HUES64 (cell line): ENCODE results near the gene MSX1.

Experiments used
- H3K27ac ChIP-seq: 2 replicates; pipeline ENCODE4 v1.7.0; 2013; ENCODE audit warnings: low read depth, low read length, inconsistent platforms
- H3K27me3 ChIP-seq: 2 replicates; pipeline ENCODE4 v1.6.1; 2013; ENCODE audit warnings: mild to moderate bottlenecking, low read length; ENCODE audit not compliant: insufficient read depth
- H3K36me3 ChIP-seq: 2 replicates; pipeline ENCODE4 v1.6.1; 2013; ENCODE audit warnings: mild to moderate bottlenecking, low read length; ENCODE audit not compliant: insufficient read depth
- H3K4me1 ChIP-seq: 2 replicates; pipeline ENCODE4 v1.6.1; 2013; ENCODE audit warnings: mild to moderate bottlenecking, low read length, moderate library complexity; ENCODE audit not compliant: insufficient read depth
- H3K4me3 ChIP-seq: 2 replicates; pipeline ENCODE4 v1.5.1; 2013; ENCODE audit warnings: mild to moderate bottlenecking, low read length, moderate library complexity
- H3K9ac ChIP-seq: 2 replicates; pipeline ENCODE4 v1.6.1; 2013; ENCODE audit warnings: mild to moderate bottlenecking, low read depth, low read length
- H3K9me3 ChIP-seq: 2 replicates; pipeline ENCODE4 v1.6.1; 2013; ENCODE audit warnings: low read depth, low read length; ENCODE audit not compliant: insufficient read depth
- WGBS: fragments of 150-250, 120-280 bp; methylation state at CpG from one replicate; pipeline ENCODE4 v1.1.7; 2013; ENCODE audit warnings: missing lambda C conversion rate; 5-methylcytosine and 5-hydroxymethylcytosine counted together

The MSX1 gene

GRCh38 chr4:4866124-4866865 is 6.8 kb downstream of the MSX1 start:
- Histone ChIP-seq H3K4me3 (peak overlapping the region; percentile 45), H3K27ac (no peak overlapping the region), H3K36me3 (no peaks in the 10 kb centered on the region), H3K9me3 (no peaks in the 10 kb centered on the region), H3K27me3 (peaks cover 100% of the 10 kb centered on the region), H3K9ac (no peak overlapping the region), H3K4me1 (peaks cover 22% of the 10 kb centered on the region)
- 1% methylated on average over 44 of the region's 44 CpGs for WGBS

DNA sequence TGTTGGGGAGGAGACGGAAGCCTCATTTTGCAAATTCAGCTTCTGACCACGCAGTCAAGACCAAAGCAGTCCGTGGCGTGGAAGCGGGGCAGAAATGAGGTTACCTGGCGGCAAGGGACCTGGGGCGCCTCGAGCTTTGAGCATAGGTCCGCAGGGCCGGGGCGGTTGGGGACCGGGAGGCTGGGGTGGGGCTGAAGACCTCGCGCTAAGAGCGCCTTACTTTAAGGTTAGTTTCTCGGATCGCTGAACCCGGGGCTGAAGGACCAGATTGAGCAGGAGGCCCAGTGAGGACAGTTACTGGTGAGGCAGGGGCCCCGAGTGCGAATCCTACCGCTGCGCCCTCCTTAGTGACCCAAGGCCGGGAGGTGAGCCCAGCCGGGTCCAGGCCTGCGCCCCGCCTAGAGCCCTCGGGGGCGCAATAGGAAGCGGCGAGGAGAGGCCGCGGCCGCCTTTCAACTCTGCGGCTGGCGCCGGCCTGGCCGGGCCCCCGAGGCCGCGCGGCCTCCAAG is 7.5 kb downstream of the MSX1 start:
- peaks cover 16% of the 10 kb centered on the region for H3K4me1 ChIP-seq
- WGBS = 2% methylated on average over 41 of the region's 41 CpGs
- H3K27me3 ChIP-seq = peaks cover 100% of the 10 kb centered on the region
- no peak overlapping the region for H3K27ac ChIP-seq
- H3K9ac ChIP-seq = no peak overlapping the region
- H3K4me3 ChIP-seq = peak overlapping the region; percentile 45; the same call in 1 of the 2 replicates
- no peaks in the 10 kb centered on the region for H3K36me3 ChIP-seq
- no peaks in the 10 kb centered on the region for H3K9me3 ChIP-seq

DNA sequence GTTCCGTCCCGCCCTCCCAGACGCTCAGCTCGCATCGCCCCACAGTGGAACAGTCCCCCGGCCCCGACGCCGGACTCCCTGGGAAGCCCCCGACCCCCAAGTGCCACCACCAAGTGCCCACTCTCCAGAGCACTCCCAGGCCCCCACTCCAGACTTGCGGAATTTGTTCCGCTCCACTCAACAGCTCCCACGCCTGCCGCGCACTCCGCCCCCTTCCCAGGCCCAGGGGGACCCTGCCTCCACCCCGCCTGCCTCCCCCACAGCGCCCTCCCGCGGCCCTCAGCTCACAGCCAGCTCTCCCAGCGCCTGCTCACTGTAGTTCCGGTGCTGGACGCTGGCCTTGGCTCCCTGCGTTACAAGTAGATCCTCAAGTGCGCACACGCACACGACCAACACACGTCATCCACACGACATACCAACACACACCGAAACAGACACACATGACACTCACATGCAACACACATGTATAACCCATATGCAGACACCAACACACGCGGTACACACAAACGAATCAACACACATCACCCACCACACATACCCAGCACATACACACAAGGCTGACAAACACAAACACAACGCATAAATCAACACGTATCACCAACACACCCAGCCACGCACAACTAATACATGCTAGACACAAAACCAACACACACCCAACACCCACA is 8.0 kb downstream of the MSX1 start:
- Histone ChIP-seq H3K9ac (no peak overlapping the region), H3K27me3 (peaks cover 100% of the 10 kb centered on the region), H3K4me1 (peaks cover 16% of the 10 kb centered on the region), H3K9me3 (no peaks in the 10 kb centered on the region), H3K4me3 (no peak overlapping the region), H3K27ac (no peak overlapping the region), H3K36me3 (no peaks in the 10 kb centered on the region)
- WGBS = 3% methylated on average over 36 of the region's 36 CpGs

DNA sequence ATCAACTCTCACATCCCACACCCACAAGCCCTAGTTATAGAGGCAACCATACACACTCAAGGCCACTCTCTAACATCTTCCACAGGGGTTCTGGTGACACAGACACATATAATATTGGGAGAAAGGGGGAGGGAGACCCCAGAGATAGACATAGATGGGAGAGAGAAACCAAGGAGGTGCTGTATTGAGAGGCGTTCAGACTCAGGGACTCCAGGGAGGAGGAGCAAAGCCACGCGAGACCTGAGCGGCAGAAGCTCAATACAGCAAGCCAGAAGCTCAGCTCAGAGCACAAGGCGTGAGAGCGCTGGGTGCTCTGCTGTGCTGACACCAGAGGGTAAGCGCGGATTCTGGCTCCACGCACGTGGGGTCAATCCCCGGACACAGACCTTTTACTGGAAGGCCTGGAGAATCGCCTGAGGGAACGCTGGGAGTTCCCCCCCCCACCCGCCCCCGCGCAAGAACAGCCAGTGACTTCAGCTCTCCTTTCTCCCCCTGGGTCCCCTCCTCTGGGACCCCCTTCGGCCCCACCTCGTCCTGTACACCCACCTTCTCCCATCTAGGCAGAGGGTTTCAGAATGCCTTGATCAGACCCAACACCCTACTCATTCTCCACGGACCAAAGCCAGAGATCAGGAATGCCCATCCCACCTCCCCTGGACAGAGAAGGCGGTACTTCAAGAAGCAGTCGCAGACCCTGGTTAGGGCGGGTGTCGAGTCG is 8.7 kb downstream of the MSX1 start:
- Histone ChIP-seq H3K9ac (no peak overlapping the region), H3K27me3 (peaks cover 100% of the 10 kb centered on the region), H3K9me3 (no peaks in the 10 kb centered on the region), H3K4me1 (peaks cover 16% of the 10 kb centered on the region), H3K27ac (no peak overlapping the region), H3K36me3 (no peaks in the 10 kb centered on the region), H3K4me3 (no peak overlapping the region)
- 10% methylated on average over 23 of the region's 24 CpGs for whole genome bisulfite sequencing

GRCh38 chr4:4868758-4869723 is 9.6 kb downstream of the MSX1 start:
- Histone ChIP-seq H3K9ac (no peak overlapping the region), H3K36me3 (no peaks in the 10 kb centered on the region), H3K4me3 (no peak overlapping the region), H3K9me3 (no peaks in the 10 kb centered on the region), H3K27me3 (peaks cover 100% of the 10 kb centered on the region), H3K27ac (no peak overlapping the region), H3K4me1 (peaks cover 16% of the 10 kb centered on the region)
- WGBS = 5% methylated on average over 37 of the region's 37 CpGs

- Histone ChIP-seq H3K4me1 (peaks cover 16% of the 10 kb centered on the region), H3K4me3 (no peak overlapping the region), H3K36me3 (no peaks in the 10 kb centered on the region), H3K9me3 (no peaks in the 10 kb centered on the region), H3K27me3 (peaks cover 100% of the 10 kb centered on the region), H3K9ac (no peak overlapping the region), H3K27ac (no peak overlapping the region)
- WGBS = 2% methylated on average over 37 of the region's 40 CpGs
These were observed 10.5 kb downstream of the MSX1 start for GRCh38 chr4:4869731-4870571.

GRCh38 chr4:4870576-4871241 is 11.2 kb downstream of the MSX1 start:
- Histone ChIP-seq H3K9me3 (no peaks in the 10 kb centered on the region), H3K4me1 (peaks cover 16% of the 10 kb centered on the region), H3K27ac (no peak overlapping the region), H3K27me3 (peaks cover 100% of the 10 kb centered on the region), H3K9ac (no peak overlapping the region), H3K36me3 (no peaks in the 10 kb centered on the region), H3K4me3 (peak overlapping the region; percentile 25; the same call in 1 of the 2 replicates)
- 4% methylated on average over 26 of the region's 26 CpGs for WGBS

DNA sequence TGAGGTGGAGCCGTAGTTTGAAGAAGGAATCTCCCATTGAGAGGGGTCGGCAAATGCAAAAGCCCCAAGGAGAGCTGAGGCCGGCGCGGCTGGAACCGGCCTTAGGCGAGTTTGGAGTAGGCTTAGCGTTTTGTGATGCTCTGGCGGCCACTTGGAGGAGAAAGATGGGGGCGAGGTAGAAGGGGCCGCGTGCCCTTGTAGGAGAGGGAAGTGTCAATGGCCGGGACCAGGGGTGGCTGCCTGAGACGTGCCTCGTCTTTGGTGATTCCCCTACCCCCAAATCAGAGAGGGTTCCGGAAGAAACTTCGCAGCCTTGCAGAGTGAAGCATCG is 11.7 kb downstream of the MSX1 start:
- under 1% methylated on average over 18 of the region's 18 CpGs for WGBS
- peaks cover 100% of the 10 kb centered on the region for H3K27me3 ChIP-seq
- no peak overlapping the region for H3K27ac ChIP-seq
- no peaks in the 10 kb centered on the region for H3K36me3 ChIP-seq
- no peaks in the 10 kb centered on the region for H3K9me3 ChIP-seq
- peak overlapping the region; percentile 25; the same call in 1 of the 2 replicates for H3K4me3 ChIP-seq
- H3K4me1 ChIP-seq = peaks cover 16% of the 10 kb centered on the region
- no peak overlapping the region for H3K9ac ChIP-seq

DNA sequence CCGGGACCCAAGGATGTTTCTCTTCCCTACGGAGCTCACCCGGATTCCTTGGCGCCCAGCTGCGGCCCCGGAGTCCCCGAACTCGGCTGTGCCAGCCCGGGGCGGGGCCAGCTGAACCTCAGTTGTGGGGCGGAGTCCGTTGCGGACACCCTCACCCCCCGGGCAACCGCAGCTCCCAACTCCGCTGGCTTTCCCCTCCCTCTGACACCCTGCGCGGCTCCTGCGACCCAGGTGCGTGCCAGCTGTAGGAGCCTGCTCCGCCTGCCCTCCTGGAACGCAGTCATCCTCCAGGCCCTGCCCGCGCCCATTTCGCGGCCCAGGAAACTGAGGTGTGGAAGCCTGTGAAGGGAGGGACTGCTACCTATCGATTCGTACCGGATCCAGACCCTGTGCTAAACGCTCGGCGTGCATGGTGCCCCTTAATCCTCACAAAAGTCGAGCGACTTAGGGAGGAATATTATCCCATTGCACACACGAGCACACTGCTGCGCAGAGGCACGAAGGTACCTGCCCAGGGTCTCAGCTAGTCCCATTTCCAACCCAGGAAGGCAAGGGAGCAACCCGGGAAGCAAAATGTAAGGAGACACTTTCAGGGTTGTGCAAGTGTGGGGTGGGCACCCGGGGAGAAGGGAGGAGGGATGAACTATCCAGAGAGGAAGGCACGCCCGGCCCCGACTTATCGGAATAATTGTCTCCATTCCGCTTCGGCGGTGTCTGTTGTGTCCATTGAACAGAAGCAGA is 12.3 kb downstream of the MSX1 start:
- Histone ChIP-seq H3K9me3 (no peaks in the 10 kb centered on the region), H3K9ac (no peak overlapping the region), H3K4me1 (peaks cover 11% of the 10 kb centered on the region), H3K27me3 (peaks cover 98% of the 10 kb centered on the region), H3K36me3 (no peaks in the 10 kb centered on the region), H3K27ac (no peak overlapping the region), H3K4me3 (peak overlapping the region; percentile 25; the same call in 1 of the 2 replicates)
- WGBS = 3% methylated on average over 46 of the region's 46 CpGs
